ENCODE results near the gene ANKS3.

GRCh38 chr16:4661661-4662060 lies 72.4 kb downstream of the ANKS3 start:
- TF ChIP-seq CTCF (IDR thresholded peaks at IDR 0.05) (no peak), EP300 (IDR thresholded peaks at IDR 0.05) (no peak), POLR2A (IDR thresholded peaks at IDR 0.05) (no peak), POLR2AphosphoS5 (IDR thresholded peaks at IDR 0.05) (no peak)
